A549 (cell line): Measurements from ENCODE around the gene FAM120A.

ENCODE experiments used
- EP300 ChIP-seq, 2 experiments: fragments of >200 bp; sonication (Bioruptor Twin); formaldehyde crosslinking; IDR thresholded peaks; 2 replicates in 1 of 2; 3 replicates in 1 of 2; pipeline ENCODE4 v1.6.1; 2016 to 2017
- HMGXB4 ChIP-seq: fragments of 250-450 bp; sonication (Bioruptor Pico); IDR thresholded peaks from 2 replicates; pipeline ENCODE4 v1.5.0; 2021; ENCODE audit warnings: mild to moderate bottlenecking, moderate library complexity, borderline replicate concordance
- KDM5A ChIP-seq: fragments of 200-600 bp; sonication (generic); IDR thresholded peaks from 2 replicates; pipeline ENCODE4 v1.6.1; 2016; ENCODE audit warnings: antibody characterized with exemption, mild to moderate bottlenecking
- POLR2A ChIP-seq: IDR thresholded peaks from 2 replicates; pipeline ENCODE4 v1.6.1; 2012; ENCODE audit warnings: mild to moderate bottlenecking, low read length
- REST ChIP-seq: fragments of 200-600 bp; sonication (generic); IDR thresholded peaks from 2 replicates; pipeline ENCODE4 v1.6.1; 2016; ENCODE audit warnings: antibody characterized with exemption, mild to moderate bottlenecking, moderate library complexity
- RFX5 ChIP-seq: fragments of 450-650 bp; IDR thresholded peaks from 2 replicates; pipeline ENCODE4 v1.7.1; 2014; ENCODE audit warnings: antibody characterized with exemption, mild to moderate bottlenecking, moderate library complexity
- SMC3 ChIP-seq: fragments of >200 bp; sonication (Bioruptor Twin); formaldehyde crosslinking; IDR thresholded peaks from 3 replicates; pipeline ENCODE4 v1.6.1; 2018; ENCODE audit warnings: inconsistent platforms
- SREBF2 ChIP-seq: fragments of 450-650 bp; IDR thresholded peaks from 2 replicates; pipeline ENCODE4 v1.6.1; 2014; ENCODE audit warnings: mild to moderate bottlenecking, moderate library complexity
- TF ChIP-seq, protein P1 (sequence below): fragments of >200 bp; sonication (Bioruptor Twin); formaldehyde crosslinking; IDR thresholded peaks from 3 replicates; pipeline ENCODE4 v1.5.1; 2016

- no peak for TF ChIP-seq SMC3
- no peak for TF ChIP-seq SREBF2
- TF ChIP-seq, protein P1, sequence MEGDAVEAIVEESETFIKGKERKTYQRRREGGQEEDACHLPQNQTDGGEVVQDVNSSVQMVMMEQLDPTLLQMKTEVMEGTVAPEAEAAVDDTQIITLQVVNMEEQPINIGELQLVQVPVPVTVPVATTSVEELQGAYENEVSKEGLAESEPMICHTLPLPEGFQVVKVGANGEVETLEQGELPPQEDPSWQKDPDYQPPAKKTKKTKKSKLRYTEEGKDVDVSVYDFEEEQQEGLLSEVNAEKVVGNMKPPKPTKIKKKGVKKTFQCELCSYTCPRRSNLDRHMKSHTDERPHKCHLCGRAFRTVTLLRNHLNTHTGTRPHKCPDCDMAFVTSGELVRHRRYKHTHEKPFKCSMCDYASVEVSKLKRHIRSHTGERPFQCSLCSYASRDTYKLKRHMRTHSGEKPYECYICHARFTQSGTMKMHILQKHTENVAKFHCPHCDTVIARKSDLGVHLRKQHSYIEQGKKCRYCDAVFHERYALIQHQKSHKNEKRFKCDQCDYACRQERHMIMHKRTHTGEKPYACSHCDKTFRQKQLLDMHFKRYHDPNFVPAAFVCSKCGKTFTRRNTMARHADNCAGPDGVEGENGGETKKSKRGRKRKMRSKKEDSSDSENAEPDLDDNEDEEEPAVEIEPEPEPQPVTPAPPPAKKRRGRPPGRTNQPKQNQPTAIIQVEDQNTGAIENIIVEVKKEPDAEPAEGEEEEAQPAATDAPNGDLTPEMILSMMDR, result no peak
- TF ChIP-seq POLR2A, result no peak
- TF ChIP-seq REST, result no peak
- TF ChIP-seq EP300 (IDR thresholded peaks at IDR 0.05), result no peak
- TF ChIP-seq HMGXB4 (CRISPR knock-in tag), result no peak
- TF ChIP-seq KDM5A, result no peak
- TF ChIP-seq RFX5, result no peak
These were observed 57.6 kb downstream of the FAM120A start for GRCh38 chr9:93509084-93509483.
